GM19452 (cell line): ENCODE data around the gene IPP.
"Not testable (repeated sequence)": the region's sequence is repeated elsewhere in the genome, so short reads cannot be mapped to it uniquely, and the experiment has no call there.

ENCODE experiments used
- ATAC-seq: cut with Tn5 transposase; IDR thresholded peaks from one replicate; pipeline ENCODE4 v1.9.1; 2021; ENCODE audit not compliant: unreplicated experiment

IPP gene

DNA sequence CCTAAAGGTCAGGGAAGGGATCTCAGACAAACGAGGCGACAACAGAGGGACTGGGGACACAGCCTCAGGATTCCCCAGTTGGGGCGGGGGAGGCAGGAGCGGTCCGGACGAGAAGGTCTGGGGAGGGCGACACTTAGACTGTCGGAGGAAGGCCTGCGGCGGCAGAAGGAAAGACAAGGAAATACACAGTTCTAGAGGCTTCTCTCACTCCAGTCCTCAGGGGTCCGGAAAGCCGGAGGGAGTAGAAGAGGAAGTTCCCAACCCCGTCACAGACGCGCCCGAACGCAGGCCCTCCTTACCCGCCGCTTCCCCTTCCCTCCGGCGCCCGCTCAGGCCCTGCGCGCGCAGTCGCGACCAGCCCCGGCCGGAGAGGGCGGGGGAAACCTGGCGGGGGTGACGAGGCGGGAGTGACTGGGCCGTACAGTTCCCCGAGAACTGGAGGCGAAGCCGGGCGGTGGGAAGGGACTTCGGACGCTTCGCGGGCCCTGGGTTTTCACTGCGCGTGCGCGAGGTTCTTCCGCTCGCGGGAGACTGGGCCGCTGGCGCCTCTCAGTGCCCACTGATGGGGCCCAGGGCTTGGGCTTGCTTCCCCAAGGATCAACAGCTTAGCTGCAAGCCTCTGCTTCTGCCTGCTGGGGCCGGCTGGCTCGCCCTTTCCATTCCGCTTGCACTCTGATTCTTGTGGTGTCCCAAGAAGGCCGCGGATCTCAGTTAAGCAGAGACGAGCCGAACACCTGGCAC, at the start of gene IPP:
IPP (minus strand) TSS at position 356 of the 741 bp plus-strand sequence. CDS start 4,242 bp downstream, outside the sequence.
- peak; percentile 93 for ATAC-seq

DNA sequence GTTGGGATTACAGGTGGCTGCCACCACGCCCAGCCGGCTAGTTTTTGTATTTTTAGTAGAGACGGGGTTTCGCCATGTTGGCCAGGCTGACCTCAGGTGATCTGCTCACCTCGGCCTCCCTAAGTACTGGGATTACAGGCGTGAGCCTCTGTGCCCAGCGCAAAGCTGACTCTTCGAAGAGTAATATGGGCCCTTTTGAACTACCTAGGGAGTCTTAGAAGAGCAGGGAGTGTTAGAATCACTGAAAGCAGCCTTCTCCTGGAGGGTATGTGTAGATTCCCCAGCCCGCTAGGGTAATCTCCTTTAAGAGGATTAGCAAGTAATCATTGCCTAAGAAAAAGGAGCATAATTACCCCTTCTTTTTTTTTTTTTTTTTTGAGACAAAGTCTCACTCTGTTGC, 46.5 kb upstream of the IPP start:
- ATAC-seq: no peak

DNA sequence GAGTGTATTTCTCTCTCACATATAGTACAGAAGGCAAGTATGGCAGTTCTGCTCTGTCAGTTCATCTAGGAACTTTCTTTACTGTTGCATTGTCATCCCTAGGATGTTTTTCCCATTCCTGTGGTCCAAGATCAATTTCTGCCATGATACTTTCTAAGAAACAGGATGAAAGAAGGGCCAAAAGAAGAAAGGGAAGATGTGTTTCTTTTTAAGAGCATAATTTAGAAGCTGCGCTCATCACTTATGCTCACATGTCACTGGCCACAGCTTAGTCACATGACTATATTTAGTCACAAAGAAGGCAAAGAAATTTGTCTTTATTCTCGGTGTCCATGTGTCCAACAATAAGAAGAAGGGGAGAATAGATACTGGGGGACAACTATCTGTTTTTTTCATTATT, 45.9 kb upstream of the IPP start:
- ATAC-seq: no peak

DNA sequence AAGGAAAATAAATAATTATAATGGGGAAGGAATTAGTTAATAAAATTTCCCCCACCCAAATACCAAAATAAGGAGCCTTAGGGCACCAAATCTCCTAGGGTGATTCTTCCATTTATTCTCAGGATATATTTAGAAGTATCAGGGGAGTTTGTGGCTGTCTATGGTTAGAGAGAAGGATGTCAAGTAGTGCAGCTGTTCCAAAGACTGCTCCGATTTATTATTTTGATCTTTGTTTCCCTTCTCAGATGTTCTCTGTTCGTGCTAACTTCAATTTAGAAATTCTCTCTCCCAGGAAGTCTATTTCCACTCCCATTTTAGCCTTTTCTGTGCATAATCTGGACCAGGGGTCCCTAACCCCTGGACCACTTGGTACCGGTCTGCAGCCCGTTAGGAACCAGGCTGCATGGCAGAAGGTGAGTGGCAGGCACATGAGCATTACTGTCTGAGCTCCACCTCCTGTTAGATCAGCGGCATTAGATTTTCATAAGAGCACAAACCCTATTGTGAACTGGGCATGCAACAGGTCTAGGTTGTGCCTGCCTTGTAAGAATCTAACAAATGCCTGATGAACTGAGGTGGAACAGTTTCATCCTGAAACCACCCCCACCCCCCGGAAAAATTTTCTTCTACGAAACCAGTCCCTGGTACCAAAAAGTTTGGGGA, 43.6 kb upstream of the IPP start:
- no peak for ATAC-seq

DNA sequence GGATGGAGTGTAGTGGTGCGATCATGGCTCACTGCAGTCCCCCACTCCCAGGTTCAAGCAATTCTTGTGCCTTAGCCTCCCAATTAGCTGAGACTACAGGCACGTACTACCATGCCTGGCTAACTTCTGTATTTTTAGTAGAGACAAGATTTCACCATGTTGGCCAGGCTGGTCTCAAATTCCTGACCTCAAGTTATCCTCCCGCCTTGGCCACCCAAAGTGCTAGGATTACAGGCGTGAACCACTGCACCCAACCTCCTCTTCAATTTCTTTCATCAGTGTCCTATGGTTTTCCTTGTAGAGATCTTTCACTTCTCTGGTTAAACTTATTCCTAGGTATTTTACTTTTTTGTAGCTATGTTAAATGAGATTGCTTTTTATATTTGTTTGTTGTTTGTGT, 42.3 kb upstream of the IPP start:
- ATAC-seq: no peak

DNA sequence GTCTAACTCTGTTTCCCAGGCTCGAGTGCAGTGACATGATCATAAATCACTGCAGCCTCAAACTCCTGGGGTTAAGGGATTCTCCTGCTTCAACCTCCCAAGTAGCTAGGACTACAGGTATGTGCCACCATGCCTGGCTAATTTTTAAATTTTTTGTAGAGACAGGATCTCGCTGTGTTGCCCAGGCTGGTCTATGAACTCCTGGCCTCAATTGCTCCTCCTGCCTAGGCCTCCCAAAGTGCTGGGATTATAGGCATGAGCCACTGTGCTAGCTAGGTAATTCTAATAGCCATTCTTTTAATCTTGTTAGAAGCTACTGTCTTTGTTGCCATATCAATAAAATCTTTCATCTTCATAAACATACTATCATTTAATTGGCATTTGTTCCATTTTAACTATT, 39.1 kb upstream of the IPP start:
- ATAC-seq: no peak

DNA sequence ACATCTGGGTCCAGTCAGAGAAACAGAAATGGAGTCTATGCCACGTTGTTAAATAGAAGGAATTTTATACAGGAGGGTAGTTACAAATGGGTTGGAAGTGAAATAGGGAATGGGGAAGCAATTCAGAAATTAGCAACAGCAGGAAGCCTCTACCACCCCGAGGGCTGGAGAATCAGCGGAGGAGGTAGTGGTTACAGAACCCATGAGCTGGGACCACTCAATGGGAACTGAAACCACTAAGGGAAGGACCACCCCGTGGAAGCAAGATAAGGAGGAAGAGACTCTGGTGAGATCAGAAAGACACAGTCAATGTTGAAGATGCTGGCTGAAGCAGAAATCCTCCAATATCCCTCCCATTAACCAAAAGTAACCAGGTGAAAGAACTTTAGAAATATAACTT, 37.5 kb upstream of the IPP start:
- no peak for ATAC-seq

DNA sequence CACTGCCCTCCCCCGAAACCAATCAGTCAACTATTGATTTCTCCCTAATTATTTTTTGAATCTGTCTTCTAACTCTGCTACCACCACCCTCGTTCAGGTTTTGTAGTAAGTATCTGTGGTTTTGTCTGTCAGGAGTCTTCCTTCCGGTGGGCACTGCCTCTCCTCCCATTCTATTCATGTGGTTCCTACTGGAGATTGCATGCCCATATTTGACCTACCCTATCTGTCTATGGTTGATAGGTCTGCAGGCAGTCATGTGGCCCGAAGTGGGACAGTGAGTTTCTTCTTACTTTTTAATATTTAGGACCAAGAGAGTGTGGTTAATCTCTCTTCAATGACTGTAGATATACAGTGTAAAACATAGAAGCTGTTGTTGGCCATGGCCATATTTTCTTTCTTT, 35.1 kb upstream of the IPP start:
- ATAC-seq: no peak

DNA sequence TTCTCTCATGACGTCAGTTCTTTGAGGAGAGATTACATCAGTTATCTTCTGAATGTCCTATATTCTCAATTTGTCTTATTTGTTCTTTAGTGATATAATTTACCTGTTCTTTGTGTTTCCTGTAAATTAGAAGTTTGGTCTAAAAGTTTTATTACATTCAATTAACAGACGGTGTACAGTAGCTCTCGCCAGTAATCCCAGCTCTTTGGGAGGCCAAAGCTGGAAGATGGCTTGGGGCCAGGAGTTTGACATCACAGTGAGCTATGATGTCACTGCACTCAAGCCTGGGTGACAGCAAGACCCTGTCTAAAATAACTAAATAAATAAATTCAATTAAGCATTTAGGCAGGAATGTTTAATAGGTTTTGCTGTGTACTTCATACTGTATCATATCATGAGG, 25.3 kb upstream of the IPP start:
- no peak for ATAC-seq

DNA sequence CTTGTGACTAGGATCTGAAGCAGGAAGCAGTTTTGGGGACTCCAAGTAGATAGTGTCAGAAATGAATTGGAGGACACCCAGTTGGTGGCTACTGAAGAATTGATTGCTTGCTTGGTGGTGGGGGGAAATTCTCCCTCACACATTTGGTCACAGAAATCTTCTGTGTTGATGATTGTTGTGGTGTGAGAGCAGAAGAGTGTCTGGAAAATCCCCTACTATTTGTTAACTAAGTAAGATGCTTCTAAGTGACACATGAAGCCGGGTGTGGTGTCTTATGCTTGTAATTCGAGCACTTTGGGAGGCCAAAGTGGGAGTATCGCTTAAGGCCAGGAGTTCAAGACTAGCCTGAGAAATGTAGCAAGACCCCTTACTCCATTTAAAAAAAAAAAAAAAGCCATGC, 22.5 kb upstream of the IPP start:
- no peak for ATAC-seq

DNA sequence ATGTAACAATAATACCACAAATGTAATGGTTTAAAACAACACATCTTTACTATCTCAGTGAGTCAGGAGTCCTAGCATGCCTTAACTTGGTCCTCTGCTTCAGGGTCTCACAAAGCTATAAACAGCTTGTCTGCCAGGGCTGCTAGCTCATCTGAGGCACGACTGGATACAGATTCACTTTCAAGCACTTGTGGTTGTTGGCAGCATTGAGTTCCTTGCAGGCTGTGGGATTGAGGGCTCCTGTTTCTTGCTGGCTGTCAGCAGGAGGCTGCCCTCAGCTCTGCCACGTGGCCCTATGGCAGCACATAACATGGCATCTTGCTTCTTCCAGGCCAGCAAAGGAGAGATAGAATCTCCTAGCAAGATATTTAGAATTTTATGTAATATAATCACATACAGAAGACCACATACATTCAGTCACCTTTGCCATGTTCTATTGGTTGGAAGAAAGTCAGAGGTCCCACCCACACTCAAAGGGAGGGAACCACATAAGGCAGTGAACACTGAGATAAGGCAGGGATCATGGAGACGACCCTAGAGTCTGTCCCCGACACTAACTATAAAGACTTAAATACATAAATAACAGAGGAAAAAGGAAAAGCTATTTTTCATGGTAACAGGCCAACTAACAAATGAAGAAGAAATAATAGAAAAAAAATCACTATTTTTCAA, 18.9 kb upstream of the IPP start:
- no peak for ATAC-seq

DNA sequence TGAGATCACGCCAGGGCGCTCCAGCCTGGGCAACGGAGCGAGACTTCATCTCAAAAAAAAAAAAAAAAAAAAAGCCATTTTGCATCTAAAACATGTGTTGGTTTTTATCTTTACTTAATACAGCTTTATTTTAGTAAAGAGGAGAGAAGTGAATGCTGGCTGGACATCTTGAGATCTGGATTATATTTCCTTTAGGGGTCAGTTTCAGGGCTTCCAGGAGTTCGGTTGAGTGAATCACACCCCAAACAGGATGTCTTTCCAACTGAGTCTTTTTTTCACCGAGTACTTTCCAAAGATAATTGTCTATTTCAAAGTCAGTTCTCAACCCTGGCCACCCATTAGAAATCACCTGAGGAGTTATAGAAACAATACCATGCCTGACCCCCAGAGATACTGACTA, 16.6 kb upstream of the IPP start:
- ATAC-seq: no peak

DNA sequence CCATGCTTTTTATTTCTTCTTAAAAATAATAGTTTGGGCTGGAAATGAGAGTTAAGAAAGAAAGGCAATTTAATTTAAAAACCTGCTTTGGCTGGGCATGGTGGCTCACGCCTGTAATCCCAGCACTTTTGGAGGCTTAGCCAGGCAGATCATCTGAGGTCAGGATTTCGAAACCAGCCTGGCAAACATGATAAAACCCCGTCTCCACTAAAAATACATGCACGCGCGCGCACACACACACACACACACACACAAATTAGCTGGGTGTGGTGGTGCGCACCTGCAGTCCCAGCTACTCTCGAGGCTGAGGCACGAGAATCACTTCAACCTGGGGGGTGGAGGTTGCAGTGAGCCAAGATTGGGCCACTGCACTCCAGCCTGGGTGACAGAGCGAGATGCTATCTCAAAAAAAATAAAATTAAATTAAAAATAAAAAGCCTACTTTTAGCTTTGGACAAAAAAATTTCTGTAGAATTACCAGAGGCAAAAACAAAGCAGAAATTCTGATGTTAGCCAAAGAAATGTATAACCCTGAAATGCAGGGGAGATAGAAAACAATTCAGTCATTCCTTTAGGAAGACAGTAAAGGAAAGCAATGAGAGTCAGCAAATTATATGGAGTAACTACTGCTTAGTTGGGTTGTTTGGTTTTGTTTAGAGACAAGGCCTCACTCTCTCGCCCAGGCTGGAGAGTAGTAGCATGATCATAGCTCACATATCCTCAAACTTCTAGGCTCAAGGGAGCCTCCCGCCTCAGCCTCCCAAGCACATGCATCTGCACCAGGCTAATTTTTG, 15.7 kb upstream of the IPP start:
- no peak for ATAC-seq

DNA sequence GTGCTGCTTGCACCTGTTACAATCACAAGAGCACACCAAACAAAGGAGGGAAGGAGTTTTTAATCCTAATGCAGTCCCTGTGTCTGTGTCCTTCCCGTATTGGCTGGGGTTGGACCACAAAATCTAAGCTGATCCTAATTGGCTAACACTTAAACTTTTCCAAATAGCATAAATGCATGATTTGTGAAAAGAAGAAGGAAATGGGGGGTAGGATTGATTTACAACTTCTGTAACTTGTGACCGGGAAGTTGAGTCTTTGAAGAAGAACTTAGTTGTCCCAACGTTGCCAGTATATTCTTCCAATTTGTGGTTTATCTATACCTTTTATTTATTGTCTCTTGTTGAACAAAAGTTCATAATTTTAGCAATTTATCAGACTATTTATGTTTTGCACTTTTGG, 11.8 kb upstream of the IPP start:
- no peak for ATAC-seq

DNA sequence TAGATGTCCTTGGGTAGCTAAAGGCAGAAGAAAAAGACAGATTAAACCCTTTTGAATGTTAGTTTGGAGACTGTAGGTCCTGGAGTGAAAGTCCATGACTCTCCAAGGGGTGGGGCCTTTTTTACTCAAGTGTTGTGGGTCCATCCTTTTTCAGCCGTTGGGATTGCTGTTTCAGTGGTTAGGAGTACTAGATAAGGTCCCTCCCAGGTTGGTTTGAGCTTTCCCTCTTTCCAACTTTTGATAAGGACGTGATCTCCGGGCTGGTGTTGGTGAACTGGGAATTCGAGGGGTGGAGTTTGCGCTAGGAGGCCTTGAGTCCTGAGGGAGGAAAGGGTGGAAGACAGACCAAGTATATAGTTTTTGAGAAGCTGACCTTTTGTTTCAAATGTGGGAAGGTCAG, 5.2 kb upstream of the IPP start:
- ATAC-seq: no peak

DNA sequence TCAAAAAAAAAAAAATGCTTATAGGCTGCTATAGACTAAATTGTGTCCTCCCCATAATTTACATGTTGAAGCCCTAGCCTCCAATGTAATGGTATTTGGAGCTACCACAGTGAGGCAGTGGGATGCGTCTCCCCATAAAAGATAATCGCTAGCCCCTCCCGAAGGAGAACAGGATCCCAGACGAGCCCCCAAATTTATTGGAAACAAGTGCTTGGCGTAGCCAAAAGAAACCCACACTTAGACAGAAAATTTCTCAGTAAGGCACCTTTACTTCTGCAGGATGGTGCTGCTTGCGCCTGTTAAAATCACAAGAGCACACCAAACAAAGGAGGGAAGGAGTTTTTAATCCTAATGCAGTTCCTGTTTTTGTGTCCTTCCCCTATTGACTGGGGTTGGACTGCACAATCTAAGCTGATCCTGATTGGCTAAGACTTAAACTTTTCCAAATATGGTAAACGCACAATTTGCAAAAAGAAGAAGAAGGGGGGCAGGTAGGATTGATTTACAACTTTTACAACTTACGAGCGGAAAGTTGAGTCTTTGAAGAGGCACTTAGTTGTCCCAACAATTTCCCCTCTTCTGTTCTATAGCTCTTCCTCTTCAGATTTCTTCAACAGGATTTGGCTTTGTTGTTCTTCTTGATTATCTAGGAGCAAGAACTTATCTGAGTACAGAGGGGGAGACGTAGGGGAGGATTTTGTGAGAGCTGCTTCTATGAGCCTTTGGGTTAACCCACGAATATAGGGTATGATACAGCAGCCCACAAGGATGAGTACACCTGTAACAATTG, 3.0 kb upstream of the IPP start:
- no peak for ATAC-seq

DNA sequence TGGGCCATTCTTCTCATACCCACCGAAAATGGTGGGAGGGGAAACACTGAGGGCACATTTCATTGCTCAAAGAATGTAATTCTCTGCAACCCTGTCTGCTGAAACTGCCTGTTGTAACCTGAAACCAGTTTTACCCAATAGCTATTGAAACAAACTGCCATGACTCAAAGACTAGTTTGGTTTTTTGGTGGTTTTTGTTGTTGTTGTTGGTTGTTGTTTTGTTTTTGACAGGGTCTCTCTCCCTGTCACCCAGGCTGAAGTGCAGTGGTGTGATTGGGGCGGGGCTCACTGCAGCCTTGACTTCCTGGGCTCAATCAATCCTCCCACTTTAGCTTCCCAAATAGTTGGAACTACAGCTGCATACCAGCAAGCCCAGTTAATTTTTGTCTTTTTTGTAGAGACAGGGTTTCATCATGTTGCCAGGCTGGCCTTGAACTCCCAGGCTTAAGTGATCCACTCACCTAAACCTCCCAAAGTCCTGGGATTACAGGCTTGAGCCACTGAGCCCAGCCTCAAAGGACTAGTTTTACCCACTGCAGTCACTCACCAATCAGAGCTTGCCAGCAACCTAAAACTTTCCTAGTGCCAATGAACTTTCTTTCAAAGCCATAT, 2.1 kb upstream of the IPP start:
- ATAC-seq: no peak

DNA sequence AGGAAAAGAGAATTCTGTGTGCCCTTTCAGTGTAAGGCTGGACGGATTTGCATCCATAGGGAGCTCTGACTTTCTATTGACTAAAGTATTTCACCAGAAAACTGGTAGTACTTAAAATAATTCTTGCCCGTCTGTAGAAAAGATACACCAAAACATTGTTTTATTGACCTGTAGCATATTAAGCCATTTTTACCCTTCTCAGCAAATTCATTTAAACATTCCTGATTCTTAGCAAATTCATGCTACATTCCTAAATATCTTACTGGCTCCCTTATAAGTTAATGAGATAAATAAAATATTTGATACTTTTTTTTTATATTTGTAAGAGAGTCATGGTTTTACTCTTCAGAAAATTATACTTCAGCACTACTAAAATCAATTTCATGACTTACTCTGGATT, 1.6 kb upstream of the IPP start:
- no peak for ATAC-seq

DNA sequence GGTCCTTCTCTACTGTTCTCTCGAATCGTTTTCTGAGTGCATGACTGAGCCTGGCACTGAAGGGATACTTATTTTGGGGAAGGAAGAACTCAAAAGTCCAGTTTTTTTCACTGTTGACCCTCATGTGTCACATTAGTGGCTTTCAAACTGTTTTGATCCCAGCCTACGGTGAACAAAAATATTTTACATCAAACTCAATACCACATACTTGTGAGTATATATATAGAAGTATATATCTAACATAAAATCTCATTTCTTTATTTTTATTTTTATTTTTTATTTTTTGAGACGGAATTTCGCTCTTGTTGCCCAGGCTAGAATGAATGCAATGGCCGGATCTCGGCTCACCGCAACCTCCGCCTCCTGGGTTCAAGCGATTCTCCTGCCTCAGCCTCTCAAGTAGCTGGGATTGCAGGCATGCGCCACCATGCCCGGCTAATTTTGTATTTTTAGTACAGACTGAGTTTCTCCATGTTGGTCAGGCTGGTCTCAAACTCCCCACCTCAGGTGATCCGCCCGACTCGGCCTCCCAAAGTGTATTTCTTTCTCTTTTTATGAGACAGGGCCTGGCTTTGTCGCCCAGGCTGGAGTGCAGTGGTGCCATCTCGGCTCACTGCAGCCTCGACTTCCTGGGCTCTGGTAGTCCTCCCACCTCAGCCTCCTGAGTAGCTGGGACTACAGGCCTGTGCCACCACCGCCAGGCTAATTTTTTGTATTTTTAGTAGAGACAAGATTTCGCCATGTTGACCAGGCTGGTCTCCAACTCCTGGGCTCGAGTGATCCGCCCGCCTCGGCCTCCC, 786 bp upstream of the IPP start:
- not testable (repeated sequence) for ATAC-seq
